Bronchial epithelial cell (primary cell): ENCODE results near the gene CKM. TPM values are rescaled to one million over a fixed set of nuclear protein-coding genes. Genes with fewer than 3 reads are reported as not detected.

ENCODE experiments used
- DNase-seq: peaks from one replicate; pipeline ENCODE4 v3.0.0-alpha.2; 2010; ENCODE audit warnings: low read depth
- FAIRE-seq: peaks from 2 replicates; lab custom pipeline; 2011; peaks lifted over from hg19 to GRCh38; lab: Jason Lieb, UNC
- H3K27me3 ChIP-seq: 2 replicates; pipeline ENCODE4 v1.5.1; 2011; ENCODE audit warnings: low read length; ENCODE audit not compliant: control insufficient read depth, insufficient read depth
- H3K36me3 ChIP-seq: 2 replicates; pipeline ENCODE4 v1.5.1; 2011; ENCODE audit warnings: low read length; ENCODE audit not compliant: control insufficient read depth, insufficient read depth
- H3K4me3 ChIP-seq: 2 replicates; pipeline ENCODE4 v1.5.1; 2011; ENCODE audit warnings: mild to moderate bottlenecking, low read depth, low read length, control low read depth
- total RNA-seq: library from RNA; depleted of rRNA; stranded (reverse); fragments of >200 nt; gene quantifications from 2 replicates; pipeline ENCODE4 v1.2.1, GENCODE V29; 2014
- TF ChIP-seq, protein P1 (sequence below): IDR thresholded peaks from 2 replicates; pipeline ENCODE4 v1.5.1; 2011; ENCODE audit warnings: mild to moderate bottlenecking, moderate library complexity, low read length, control low read depth, inconsistent platforms; ENCODE audit not compliant: insufficient read depth, severe bottlenecking

Gene CKM
- total RNA-seq, 1 donor from 2014 or later = under 0.01 TPM

GRCh38 chr19:45262570-45262969 is 60.1 kb downstream of the CKM start:
- Histone ChIP-seq H3K27me3 (no peaks in the 10 kb centered on the region), H3K4me3 (no peak overlapping the region), H3K36me3 (peaks cover 15% of the 10 kb centered on the region)
- TF ChIP-seq, protein P1, sequence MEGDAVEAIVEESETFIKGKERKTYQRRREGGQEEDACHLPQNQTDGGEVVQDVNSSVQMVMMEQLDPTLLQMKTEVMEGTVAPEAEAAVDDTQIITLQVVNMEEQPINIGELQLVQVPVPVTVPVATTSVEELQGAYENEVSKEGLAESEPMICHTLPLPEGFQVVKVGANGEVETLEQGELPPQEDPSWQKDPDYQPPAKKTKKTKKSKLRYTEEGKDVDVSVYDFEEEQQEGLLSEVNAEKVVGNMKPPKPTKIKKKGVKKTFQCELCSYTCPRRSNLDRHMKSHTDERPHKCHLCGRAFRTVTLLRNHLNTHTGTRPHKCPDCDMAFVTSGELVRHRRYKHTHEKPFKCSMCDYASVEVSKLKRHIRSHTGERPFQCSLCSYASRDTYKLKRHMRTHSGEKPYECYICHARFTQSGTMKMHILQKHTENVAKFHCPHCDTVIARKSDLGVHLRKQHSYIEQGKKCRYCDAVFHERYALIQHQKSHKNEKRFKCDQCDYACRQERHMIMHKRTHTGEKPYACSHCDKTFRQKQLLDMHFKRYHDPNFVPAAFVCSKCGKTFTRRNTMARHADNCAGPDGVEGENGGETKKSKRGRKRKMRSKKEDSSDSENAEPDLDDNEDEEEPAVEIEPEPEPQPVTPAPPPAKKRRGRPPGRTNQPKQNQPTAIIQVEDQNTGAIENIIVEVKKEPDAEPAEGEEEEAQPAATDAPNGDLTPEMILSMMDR = no peak
- FAIRE-seq = no peak
- DNase-seq = no peak

GRCh38 chr19:45258862-45259261 is 63.8 kb downstream of the CKM start:
- Histone ChIP-seq H3K36me3 (peaks cover 11% of the 10 kb centered on the region), H3K4me3 (no peak overlapping the region), H3K27me3 (no peaks in the 10 kb centered on the region)
- FAIRE-seq (no peak), DNase-seq (no peak)
- TF ChIP-seq, protein P1 = no peak

GRCh38 chr19:45256836-45257235 is 65.8 kb downstream of the CKM start:
- Histone ChIP-seq H3K27me3 (no peaks in the 10 kb centered on the region), H3K36me3 (peaks cover 10% of the 10 kb centered on the region), H3K4me3 (no peak overlapping the region)
- no peak for DNase-seq
- FAIRE-seq = no peak
- TF ChIP-seq, protein P1 = no peak

Other genes starting within 250 kb of the CKM start
- gene ZNF296, start 246.4 kb downstream of the CKM start, total RNA-seq = under 0.01 and 0.51 TPM in 2 replicates
- gene GEMIN7, start 243.6 kb downstream of the CKM start, total RNA-seq = 21.3 and 23.2 TPM in 2 replicates
- 19.2 and 19.5 TPM in 2 replicates for gene PPP1R37, start 229.7 kb downstream of the CKM start, total RNA-seq
- 0.53 and 1.0 TPM in 2 replicates for gene NKPD1, start 161.9 kb downstream of the CKM start, total RNA-seq
- gene TRAPPC6A, start 144.6 kb downstream of the CKM start, total RNA-seq = 11.4 and 24.5 TPM in 2 replicates
- 5.3 and 5.5 TPM in 2 replicates for gene BLOC1S3, start 144.1 kb downstream of the CKM start, total RNA-seq
- gene EXOC3L2, start 77.5 kb downstream of the CKM start, total RNA-seq = not detected in 2 replicates
- 10.8 and 14.8 TPM in 2 replicates for gene MARK4, start 71.6 kb downstream of the CKM start, total RNA-seq
- 83.5 and 99.5 TPM in 2 replicates for gene KLC3, start 17.9 kb upstream of the CKM start, total RNA-seq
- 3.9 and 4.6 TPM in 2 replicates for gene ERCC2, start 47.7 kb upstream of the CKM start, total RNA-seq
- 16.6 and 31.2 TPM in 2 replicates for gene PPP1R13L, start 82.2 kb upstream of the CKM start, total RNA-seq
- gene POLR1G, start 83.8 kb upstream of the CKM start, total RNA-seq = 8.8 and 16.8 TPM in 2 replicates
- gene ERCC1, start 101.0 kb upstream of the CKM start, total RNA-seq = 65.0 and 78.5 TPM in 2 replicates
- gene FOSB, start 145.1 kb upstream of the CKM start, total RNA-seq = 3.6 and 4.2 TPM in 2 replicates
- gene RTN2, start 174.2 kb upstream of the CKM start, total RNA-seq = 2.1 and 2.9 TPM in 2 replicates
- 1.4 and 1.6 TPM in 2 replicates for gene PPM1N, start 175.6 kb upstream of the CKM start, total RNA-seq
- 59.0 and 86.0 TPM in 2 replicates for gene VASP, start 184.6 kb upstream of the CKM start, total RNA-seq